Activated T-helper 1 cell treated with anti-CD3 and anti-CD28 coated beads, Interleukin-2, amount 50 U/mL, for 16 hours (primary cell): Measurements from ENCODE around the gene RPS6KA2.
"Not testable (repeated sequence)": the region's sequence is repeated elsewhere in the genome, so short reads cannot be mapped to it uniquely, and the experiment has no call there.

Experiments
- DNase-seq, 2 donors: peaks; one replicate each; pipeline ENCODE4 v3.0.0-alpha.2; 2020; ENCODE audit warnings: low read depth in 1 of 2, low spot score in 1 of 2

RPS6KA2 gene

GRCh38 chr6:166533205-166533824 is 93.7 kb downstream of the RPS6KA2 start:
- no peak for DNase-seq

GRCh38 chr6:166532302-166532701 is 94.7 kb downstream of the RPS6KA2 start:
- DNase-seq = no peak

- no peak for DNase-seq
Observed at GRCh38 chr6:166530211-166531095, 96.6 kb downstream of the RPS6KA2 start.

GRCh38 chr6:166529586-166529985 is 97.5 kb downstream of the RPS6KA2 start:
- no peak for DNase-seq

GRCh38 chr6:166529058-166529457 is 98.0 kb downstream of the RPS6KA2 start:
- DNase-seq = not testable (repeated sequence)

- no peak for DNase-seq
Observed at GRCh38 chr6:166527849-166528248, 99.2 kb downstream of the RPS6KA2 start.

GRCh38 chr6:166526937-166527336 is 100.1 kb downstream of the RPS6KA2 start:
- DNase-seq = no peak

- no peak for DNase-seq
Observed at GRCh38 chr6:166525567-166525966, 101.5 kb downstream of the RPS6KA2 start.

GRCh38 chr6:166523782-166524559 is 103.1 kb downstream of the RPS6KA2 start:
- DNase-seq = no peak

- no peak for DNase-seq
Observed at GRCh38 chr6:166520905-166521834, 105.9 kb downstream of the RPS6KA2 start.

GRCh38 chr6:166516251-166516884 is 110.7 kb downstream of the RPS6KA2 start:
- no peak for DNase-seq

GRCh38 chr6:166515072-166515810 is 111.8 kb downstream of the RPS6KA2 start:
- DNase-seq = no peak

- no peak for DNase-seq
Observed at GRCh38 chr6:166514196-166514595, 112.9 kb downstream of the RPS6KA2 start.

- no peak for DNase-seq
Observed at GRCh38 chr6:166512567-166512966, 114.5 kb downstream of the RPS6KA2 start.

GRCh38 chr6:166511316-166511715 is 115.7 kb downstream of the RPS6KA2 start:
- DNase-seq = no peak

GRCh38 chr6:166509193-166509592 is 117.9 kb downstream of the RPS6KA2 start:
- no peak for DNase-seq

GRCh38 chr6:166508726-166509125 is 118.3 kb downstream of the RPS6KA2 start:
- no peak for DNase-seq

- no peak for DNase-seq
Observed at GRCh38 chr6:166507809-166508564, 119.1 kb downstream of the RPS6KA2 start.

GRCh38 chr6:166507380-166507779 is 119.7 kb downstream of the RPS6KA2 start:
- DNase-seq = no peak
